Left ventricle myocardium inferior (tissue), 1 donor: ENCODE measurements around the gene CASS4. TPM values are rescaled to one million over a fixed set of nuclear protein-coding genes. Genes with fewer than 3 reads are reported as not detected.
A peak's percentile ranks its signal among the peaks of the same experiment; 100 is the strongest.

Source experiments
- DNase-seq: peaks from one replicate; pipeline ENCODE4 v3.0.0-alpha.2; 2020
- H3K27ac ChIP-seq: fragments of 200-600 bp; replicated peaks from 2 replicates; pipeline ENCODE4 v1.8.0; 2021
- H3K27me3 ChIP-seq: fragments of 200-600 bp; 2 replicates; pipeline ENCODE4 v1.8.0; 2021; ENCODE audit warnings: low read depth
- H3K36me3 ChIP-seq: fragments of 200-600 bp; 2 replicates; pipeline ENCODE4 v1.8.0; 2021
- H3K4me1 ChIP-seq: fragments of 200-600 bp; 2 replicates; pipeline ENCODE4 v1.8.0; 2021
- H3K4me3 ChIP-seq: fragments of 200-600 bp; 2 replicates; pipeline ENCODE4 v1.8.0; 2021; ENCODE audit warnings: mild to moderate bottlenecking, moderate library complexity
- H3K9me3 ChIP-seq: fragments of 200-600 bp; replicated peaks from 2 replicates; pipeline ENCODE4 v1.8.0; 2021
- CTCF ChIP-seq: fragments of 200-600 bp; IDR thresholded peaks from 2 replicates; pipeline ENCODE4 v1.8.0; 2021; ENCODE audit warnings: antibody characterized with exemption, mild to moderate bottlenecking, borderline replicate concordance
- intact Hi-C: fragments of 100-400 bp; cut with micrococcal nuclease; formaldehyde crosslinking; loops from one replicate; pipeline ENCODE4 v1.11.0; 2022
- total RNA-seq: library from RNA; stranded (reverse); fragmentation: NEBNext Ultra II Directional; extraction: Animal tissue kit (Norgen Biotek cat#: 25700); gene quantifications from one replicate; pipeline ENCODE4 v1.2.1, GENCODE V29; 2021
- donor health status: DM: no; HTN: yes; CAD: no; lungs with severe emphysema.

The CASS4 gene
- total RNA-seq, 1 donor from 2014 or later: 0.47 TPM

- intact Hi-C loops: no loop called here
These were observed 89.1 kb downstream of the CASS4 start for GRCh38 chr20:56501116-56501515.

GRCh38 chr20:56503916-56504315 is 91.9 kb downstream of the CASS4 start:
- DNase-seq: no peak
- intact Hi-C loops: no loop called here
- TF ChIP-seq CTCF: no peak

More at GRCh38 chr20:56501116-56501515, 89.1 kb downstream of the CASS4 start:
- no peaks in the 10 kb centered on the region for H3K27me3 ChIP-seq
- H3K4me3 ChIP-seq: no peak overlapping the region
- peaks cover 26% of the 10 kb centered on the region for H3K36me3 ChIP-seq
- peaks cover 4% of the 10 kb centered on the region for H3K4me1 ChIP-seq
- TF ChIP-seq CTCF: no peak
- DNase-seq: no peak
- H3K27ac ChIP-seq: no peak overlapping the region
- peaks cover 10% of the 10 kb centered on the region for H3K9me3 ChIP-seq

GRCh38 chr20:56504373-56505005 is 92.4 kb downstream of the CASS4 start:
- intact Hi-C loops: no loop called here
- Histone ChIP-seq H3K36me3 (peaks cover 6% of the 10 kb centered on the region), H3K9me3 (no peaks in the 10 kb centered on the region), H3K4me3 (no peak overlapping the region), H3K27me3 (no peaks in the 10 kb centered on the region), H3K4me1 (peaks cover 4% of the 10 kb centered on the region), H3K27ac (no peak overlapping the region)
- no peak for DNase-seq
- peak; percentile 37 for TF ChIP-seq CTCF

More at GRCh38 chr20:56503916-56504315, 91.9 kb downstream of the CASS4 start:
- Histone ChIP-seq H3K36me3 (peaks cover 6% of the 10 kb centered on the region), H3K9me3 (no peaks in the 10 kb centered on the region), H3K27ac (no peak overlapping the region), H3K4me1 (peaks cover 4% of the 10 kb centered on the region), H3K4me3 (no peak overlapping the region), H3K27me3 (no peaks in the 10 kb centered on the region)

- DNase-seq: no peak
- H3K4me1 ChIP-seq: no peaks in the 10 kb centered on the region
- intact Hi-C loops: no loop called here
- H3K36me3 ChIP-seq: no peaks in the 10 kb centered on the region
- no peak overlapping the region for H3K27ac ChIP-seq
- no peaks in the 10 kb centered on the region for H3K27me3 ChIP-seq
- no peak for TF ChIP-seq CTCF
- no peaks in the 10 kb centered on the region for H3K9me3 ChIP-seq
- H3K4me3 ChIP-seq: no peak overlapping the region
These were observed 94.0 kb downstream of the CASS4 start for GRCh38 chr20:56506103-56506502.

Other genes with a start within 250 kb of the CASS4 start
- not detected for gene MC3R, start 163.5 kb upstream of the CASS4 start, total RNA-seq
- 52.7 TPM for gene FAM210B, start 53.3 kb upstream of the CASS4 start, total RNA-seq
- 7.8 TPM for gene AURKA, start 20.0 kb upstream of the CASS4 start, total RNA-seq
- gene CSTF1, start 19.6 kb upstream of the CASS4 start, total RNA-seq: 16.9 TPM
- gene RTF2, start 56.4 kb downstream of the CASS4 start, total RNA-seq: 88.7 TPM
- gene FAM209A, start 112.5 kb downstream of the CASS4 start, total RNA-seq: not detected
- 0.47 TPM for gene FAM209B, start 121.0 kb downstream of the CASS4 start, total RNA-seq
- 0.19 TPM for gene TFAP2C, start 217.0 kb downstream of the CASS4 start, total RNA-seq